Keratinocyte (primary cell): ENCODE results near the gene CCDC192. TPM values are rescaled to one million over a fixed set of nuclear protein-coding genes. Genes with fewer than 3 reads are reported as not detected.

Experiments used
- DNase-seq: peaks from one replicate; pipeline ENCODE4 v3.0.0-alpha.2; 2011; ENCODE audit warnings: low read depth, missing footprints, low spot score
- FAIRE-seq: peaks from 2 replicates; lab custom pipeline; 2011; peaks lifted over from hg19 to GRCh38; lab: Jason Lieb, UNC
- H2AFZ ChIP-seq: 2 replicates; pipeline ENCODE4 v1.6.0; 2012; ENCODE audit warnings: low read length, control low read depth, inconsistent platforms; ENCODE audit not compliant: control insufficient read depth
- H3K27ac ChIP-seq: 2 replicates; pipeline ENCODE4 v1.5.1; 2011; ENCODE audit warnings: low read length; ENCODE audit not compliant: control insufficient read depth, insufficient read depth
- H3K27me3 ChIP-seq: 3 replicates; pipeline ENCODE4 v1.6.0; 2011; ENCODE audit warnings: low read length; ENCODE audit not compliant: control insufficient read depth, insufficient read depth; ENCODE audit errors: extremely low read depth
- H3K36me3 ChIP-seq, 2 experiments: 2 replicates in 1 of 2; 3 replicates in 1 of 2; pipeline ENCODE4 v1.5.1; 2011; ENCODE audit warnings: low read length in 2 of 2, mild to moderate bottlenecking in 1 of 2; ENCODE audit not compliant: control insufficient read depth in 2 of 2, insufficient read depth in 2 of 2; ENCODE audit errors: extremely low read depth in 1 of 2
- H3K4me1 ChIP-seq: 3 replicates; pipeline ENCODE4 v1.5.1; 2011; ENCODE audit warnings: low read length; ENCODE audit not compliant: control insufficient read depth, insufficient read depth; ENCODE audit errors: extremely low read depth
- H3K4me2 ChIP-seq: 3 replicates; pipeline ENCODE4 v1.6.0; 2011; ENCODE audit warnings: low read depth, low read length; ENCODE audit not compliant: control insufficient read depth, insufficient read depth; ENCODE audit errors: extremely low read depth
- H3K4me3 ChIP-seq, 3 experiments: fragments of 200-600 bp in 1 of 3; sonication (generic) in 1 of 3; 2 replicates in 2 of 3; 3 replicates in 1 of 3; pipeline ENCODE4 v1.5.1; 2011 to 2016; ENCODE audit warnings: low read length in 3 of 3, mild to moderate bottlenecking in 3 of 3, control low read depth in 2 of 3, inconsistent platforms in 1 of 3, low read depth in 1 of 3, mixed read lengths in 1 of 3, mixed run types in 1 of 3, moderate library complexity in 1 of 3; ENCODE audit not compliant: control insufficient read depth in 2 of 3, insufficient read depth in 2 of 3; ENCODE audit errors: extremely low read depth in 1 of 3
- H3K79me2 ChIP-seq: 2 replicates; pipeline ENCODE4 v1.6.0; 2012; ENCODE audit warnings: low read length; ENCODE audit not compliant: control insufficient read depth, insufficient read depth
- H3K9ac ChIP-seq: 3 replicates; pipeline ENCODE4 v1.6.0; 2011; ENCODE audit warnings: low read length; ENCODE audit not compliant: control insufficient read depth, insufficient read depth; ENCODE audit errors: extremely low read depth
- H3K9me1 ChIP-seq: 3 replicates; pipeline ENCODE4 v1.6.0; 2011; ENCODE audit warnings: low read length; ENCODE audit not compliant: control insufficient read depth, insufficient read depth; ENCODE audit errors: extremely low read depth
- H3K9me3 ChIP-seq: 2 replicates; pipeline ENCODE4 v1.5.1; 2012; ENCODE audit warnings: low read depth, low read length; ENCODE audit not compliant: control insufficient read depth
- H4K20me1 ChIP-seq: 3 replicates; pipeline ENCODE4 v1.6.0; 2011; ENCODE audit warnings: low read length; ENCODE audit not compliant: control insufficient read depth, insufficient read depth; ENCODE audit errors: extremely low read depth
- CTCF ChIP-seq, 3 experiments: IDR thresholded peaks in 1 of 3; conservative IDR thresholded peaks in 1 of 3; optimal IDR thresholded peaks in 1 of 3; 2 replicates in 2 of 3; 3 replicates in 1 of 3; pipeline versions ENCODE3 to v1.5.1; 2011; ENCODE audit warnings: low read length in 3 of 3, mild to moderate bottlenecking in 3 of 3, moderate library complexity in 2 of 3, control low read depth in 1 of 3, inconsistent platforms in 1 of 3; ENCODE audit not compliant: insufficient read depth in 2 of 3; ENCODE audit errors: extremely low read depth in 1 of 3
- EZH2 ChIP-seq: IDR thresholded peaks from one replicate; pipeline ENCODE4 v1.6.1; 2012; ENCODE audit warnings: inconsistent platforms, mild to moderate bottlenecking, low read length, moderate library complexity
- dilution Hi-C: fragments of 300-500 bp; cut with MboI; formaldehyde crosslinking; loops from one replicate; pipeline ENCODE4 v1.7.0; 2020; ENCODE audit warnings: low sequenced_read_pairs; ENCODE audit not compliant: extremely low pct_ligation_motif_present
- polyA plus RNA-seq, 5 experiments: library from polyadenylated mRNA; depleted of rRNA in 3 of 5; stranded (reverse) in 3 of 5; stranded (forward) in 1 of 5; unstranded in 1 of 5; fragments of >200 nt; gene quantifications; 1 replicate in 1 of 5; 2 replicates in 3 of 5; 3 replicates in 1 of 5; pipeline versions ENCODE4 v1.2.1 to v1.2.3, GENCODE V29; 2011 to 2012; ENCODE audit warnings: missing spikeins in 2 of 5, low read depth in 1 of 5, low replicate concordance in 1 of 5

Gene CCDC192
- polyA plus RNA-seq, 1 donor (not counting 4 experiments of a cell fraction or from before 2014, with no cell fraction given): not detected

GRCh38 chr5:127962491-127962890 is 259.3 kb downstream of the CCDC192 start:
- FAIRE-seq (no peak), DNase-seq (no peak)
- no peak overlapping the region for H2AFZ ChIP-seq
- H3K4me3 ChIP-seq: no peak overlapping the region
- H3K4me1 ChIP-seq: peaks cover 18% of the 10 kb centered on the region
- no peaks in the 10 kb centered on the region for H3K9me3 ChIP-seq
- H3K27me3 ChIP-seq: no peaks in the 10 kb centered on the region
- H3K9me1 ChIP-seq: no peaks in the 10 kb centered on the region
- H3K9ac ChIP-seq: no peak overlapping the region
- H3K36me3 ChIP-seq: peaks cover 0 to 2% of the 10 kb centered on the region in 2 experiments
- dilution Hi-C loops: no loop called here
- no peak overlapping the region for H3K4me2 ChIP-seq
- no peaks in the 10 kb centered on the region for H4K20me1 ChIP-seq
- no peak overlapping the region for H3K27ac ChIP-seq
- TF ChIP-seq EZH2 (no peak), CTCF (optimal IDR thresholded peaks at IDR 0.05 in 1 of 3, IDR thresholded peaks at IDR 0.05 in 1 of 3, conservative IDR thresholded peaks at IDR 0.05 in 1 of 3; ENCODE audit: extremely low read depth in 1 of 3, insufficient read depth in 2 of 3, low read length in 3 of 3) (no peak)
- no peaks in the 10 kb centered on the region for H3K79me2 ChIP-seq

DNA sequence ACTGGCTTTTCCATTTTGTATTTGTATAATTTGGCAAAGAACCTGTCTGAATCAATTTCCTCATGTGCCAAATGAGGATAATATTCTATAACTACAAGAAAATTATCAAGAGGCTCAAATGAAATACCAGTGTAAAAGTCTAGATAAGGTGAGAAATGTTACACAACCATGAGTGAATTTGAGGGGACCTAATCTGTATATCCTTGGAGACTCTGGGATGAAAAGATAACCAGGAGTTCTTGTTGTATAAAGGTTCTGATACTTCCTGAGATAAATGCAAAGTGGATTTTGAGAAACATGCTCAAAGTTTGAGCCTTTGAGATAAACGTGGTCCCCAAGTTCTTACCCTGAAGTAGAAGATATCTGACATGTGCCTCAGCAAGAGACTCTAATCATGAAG is 260.0 kb downstream of the CCDC192 start:
- Histone ChIP-seq H3K4me2 (no peak overlapping the region), H3K9me1 (no peaks in the 10 kb centered on the region), H3K27me3 (no peaks in the 10 kb centered on the region), H3K9ac (no peak overlapping the region), H3K79me2 (no peaks in the 10 kb centered on the region), H3K9me3 (no peaks in the 10 kb centered on the region), H3K4me1 (peaks cover 25% of the 10 kb centered on the region), H4K20me1 (no peaks in the 10 kb centered on the region), H3K4me3 (no peak overlapping the region), H3K36me3 (peaks cover 0 to 2% of the 10 kb centered on the region in 2 experiments), H3K27ac (no peak overlapping the region), H2AFZ (no peak overlapping the region)
- dilution Hi-C loops: no loop called here
- FAIRE-seq: no peak
- no peak for DNase-seq
- TF ChIP-seq EZH2: no peak
- no peak for TF ChIP-seq CTCF (optimal IDR thresholded peaks at IDR 0.05 in 1 of 3, IDR thresholded peaks at IDR 0.05 in 1 of 3, conservative IDR thresholded peaks at IDR 0.05 in 1 of 3; ENCODE audit: extremely low read depth in 1 of 3, insufficient read depth in 2 of 3, low read length in 3 of 3)
